ENCODE data around the gene THSD4.

- TF ChIP-seq ZNF274 (IDR thresholded peaks at IDR 0.05; ENCODE audit: borderline replicate concordance, extremely low read depth, low read length), result no peak
- TF ChIP-seq CTCF (IDR thresholded peaks at IDR 0.05; ENCODE audit: control extremely low read depth in 1 of 3, insufficient read depth in 1 of 3, low read depth in 1 of 3, low read length in 3 of 3), result no peak
- no peak for TF ChIP-seq EP300 (IDR thresholded peaks at IDR 0.05; ENCODE audit: borderline replicate concordance in 1 of 2, low read depth in 2 of 2, low read length in 2 of 2)
- TF ChIP-seq POLR2A (IDR thresholded peaks at IDR 0.05; ENCODE audit: control extremely low read depth in 1 of 2, low read depth in 2 of 2, low read length in 2 of 2), result no peak
- no peak for TF ChIP-seq SIN3A (conservative IDR thresholded peaks at IDR 0.05 in 1 of 2, IDR thresholded peaks at IDR 0.05 in 1 of 2; ENCODE audit: low read depth in 1 of 2, low read length in 2 of 2)
- TF ChIP-seq NRF1 (IDR thresholded peaks at IDR 0.05; ENCODE audit: low read depth, low read length), result no peak
- no peak for TF ChIP-seq HDAC6 (IDR thresholded peaks at IDR 0.05; ENCODE audit: low read depth, low read length)
- no peak for TF ChIP-seq RFX5 (IDR thresholded peaks at IDR 0.05; ENCODE audit: borderline replicate concordance, low read depth, low read length)
Observed at GRCh38 chr15:71607383-71607782, 492.1 kb downstream of the THSD4 start.

Measured in H1 (cell line).